Measurements from ENCODE around the gene ZNF804A.
"Not testable (repeated sequence)": the region's sequence is repeated elsewhere in the genome, so short reads cannot be mapped to it uniquely, and the experiment has no call there.

Gene ZNF804A

GRCh38 chr2:184847331-184847730 lies 249.0 kb downstream of the ZNF804A start:
- DNase-seq (ENCODE audit: insufficient read length) (no peak), FAIRE-seq (no peak)
- no peak for TF ChIP-seq TAF1 (IDR thresholded peaks at IDR 0.05; ENCODE audit: borderline replicate concordance, low read depth, low read length)
- TF ChIP-seq POLR2AphosphoS5 (IDR thresholded peaks at IDR 0.05; ENCODE audit: low read depth, low read length) = no peak
- no peak for TF ChIP-seq POLR2A (IDR thresholded peaks at IDR 0.05; ENCODE audit: low read depth, low read length)

- FAIRE-seq (no peak), DNase-seq (ENCODE audit: insufficient read length) (no peak)
- TF ChIP-seq TAF1 (IDR thresholded peaks at IDR 0.05; ENCODE audit: borderline replicate concordance, low read depth, low read length) = no peak
- no peak for TF ChIP-seq POLR2AphosphoS5 (IDR thresholded peaks at IDR 0.05; ENCODE audit: low read depth, low read length)
- TF ChIP-seq POLR2A (IDR thresholded peaks at IDR 0.05; ENCODE audit: low read depth, low read length) = no peak
Observed at GRCh38 chr2:184849516-184849915, 251.2 kb downstream of the ZNF804A start.

- FAIRE-seq (no peak), DNase-seq (ENCODE audit: insufficient read length) (no peak)
- no peak for TF ChIP-seq POLR2AphosphoS5 (IDR thresholded peaks at IDR 0.05; ENCODE audit: low read depth, low read length)
- no peak for TF ChIP-seq TAF1 (IDR thresholded peaks at IDR 0.05; ENCODE audit: borderline replicate concordance, low read depth, low read length)
- TF ChIP-seq POLR2A (IDR thresholded peaks at IDR 0.05; ENCODE audit: low read depth, low read length) = no peak
Observed at GRCh38 chr2:184851576-184851975, 253.2 kb downstream of the ZNF804A start.

GRCh38 chr2:184859187-184859586 lies 260.9 kb downstream of the ZNF804A start:
- FAIRE-seq = no peak
- no peak for DNase-seq (ENCODE audit: insufficient read length)
- TF ChIP-seq POLR2AphosphoS5 (IDR thresholded peaks at IDR 0.05; ENCODE audit: low read depth, low read length) = no peak
- TF ChIP-seq POLR2A (IDR thresholded peaks at IDR 0.05; ENCODE audit: low read depth, low read length) = no peak
- TF ChIP-seq TAF1 (IDR thresholded peaks at IDR 0.05; ENCODE audit: borderline replicate concordance, low read depth, low read length) = no peak

GRCh38 chr2:184860744-184861143 lies 262.4 kb downstream of the ZNF804A start:
- FAIRE-seq (no peak), DNase-seq (ENCODE audit: insufficient read length) (no peak)
- TF ChIP-seq TAF1 (IDR thresholded peaks at IDR 0.05; ENCODE audit: borderline replicate concordance, low read depth, low read length) = no peak
- TF ChIP-seq POLR2A (IDR thresholded peaks at IDR 0.05; ENCODE audit: low read depth, low read length) = no peak
- no peak for TF ChIP-seq POLR2AphosphoS5 (IDR thresholded peaks at IDR 0.05; ENCODE audit: low read depth, low read length)

GRCh38 chr2:184875212-184875611 lies 276.9 kb downstream of the ZNF804A start:
- TF ChIP-seq POLR2AphosphoS5 (IDR thresholded peaks at IDR 0.05; ENCODE audit: low read depth, low read length) (no peak), POLR2A (IDR thresholded peaks at IDR 0.05; ENCODE audit: low read depth, low read length) (no peak), TAF1 (IDR thresholded peaks at IDR 0.05; ENCODE audit: borderline replicate concordance, low read depth, low read length) (no peak)
- DNase-seq (ENCODE audit: insufficient read length) (no peak), FAIRE-seq (no peak)

GRCh38 chr2:184875911-184876310 lies 277.6 kb downstream of the ZNF804A start:
- TF ChIP-seq TAF1 (IDR thresholded peaks at IDR 0.05; ENCODE audit: borderline replicate concordance, low read depth, low read length) (no peak), POLR2AphosphoS5 (IDR thresholded peaks at IDR 0.05; ENCODE audit: low read depth, low read length) (no peak)
- no peak for FAIRE-seq
- no peak for DNase-seq (ENCODE audit: insufficient read length)

GRCh38 chr2:184877909-184878308 lies 279.6 kb downstream of the ZNF804A start:
- TF ChIP-seq TAF1 (IDR thresholded peaks at IDR 0.05; ENCODE audit: borderline replicate concordance, low read depth, low read length) (no peak), POLR2AphosphoS5 (IDR thresholded peaks at IDR 0.05; ENCODE audit: low read depth, low read length) (no peak), POLR2A (IDR thresholded peaks at IDR 0.05; ENCODE audit: low read depth, low read length) (no peak)
- FAIRE-seq = no peak
- no peak for DNase-seq (ENCODE audit: insufficient read length)

- FAIRE-seq (no peak), DNase-seq (ENCODE audit: insufficient read length) (no peak)
- TF ChIP-seq POLR2AphosphoS5 (IDR thresholded peaks at IDR 0.05; ENCODE audit: low read depth, low read length) = no peak
- TF ChIP-seq POLR2A (IDR thresholded peaks at IDR 0.05; ENCODE audit: low read depth, low read length) = no peak
- no peak for TF ChIP-seq TAF1 (IDR thresholded peaks at IDR 0.05; ENCODE audit: borderline replicate concordance, low read depth, low read length)
Observed at GRCh38 chr2:184879671-184880070, 281.3 kb downstream of the ZNF804A start.

GRCh38 chr2:184886585-184886984 lies 288.3 kb downstream of the ZNF804A start:
- DNase-seq (ENCODE audit: insufficient read length); FAIRE-seq: not testable (repeated sequence)

GRCh38 chr2:184890311-184890710 lies 292.0 kb downstream of the ZNF804A start:
- FAIRE-seq (no peak), DNase-seq (ENCODE audit: insufficient read length) (no peak)

GRCh38 chr2:184904991-184905390 lies 306.7 kb downstream of the ZNF804A start:
- no peak for TF ChIP-seq POLR2AphosphoS5 (IDR thresholded peaks at IDR 0.05; ENCODE audit: low read depth, low read length)
- DNase-seq (ENCODE audit: insufficient read length) (no peak), FAIRE-seq (no peak)

More at GRCh38 chr2:184890311-184890710, 292.0 kb downstream of the ZNF804A start:
- TF ChIP-seq POLR2A (IDR thresholded peaks at IDR 0.05; ENCODE audit: low read depth, low read length) (no peak), POLR2AphosphoS5 (IDR thresholded peaks at IDR 0.05; ENCODE audit: low read depth, low read length) (no peak), TAF1 (IDR thresholded peaks at IDR 0.05; ENCODE audit: borderline replicate concordance, low read depth, low read length) (no peak)

GRCh38 chr2:184906160-184906559 lies 307.8 kb downstream of the ZNF804A start:
- DNase-seq (ENCODE audit: insufficient read length) (no peak), FAIRE-seq (no peak)
- TF ChIP-seq POLR2A (IDR thresholded peaks at IDR 0.05; ENCODE audit: low read depth, low read length) (no peak), TAF1 (IDR thresholded peaks at IDR 0.05; ENCODE audit: borderline replicate concordance, low read depth, low read length) (no peak), POLR2AphosphoS5 (IDR thresholded peaks at IDR 0.05; ENCODE audit: low read depth, low read length) (no peak)
